NCI-H2029 (cell line): Measurements from ENCODE around the gene MRPL40.
A peak's percentile ranks its signal among the peaks of the same experiment; 100 is the strongest.

Experiments used
- DNase-seq: peaks from one replicate; lab custom pipeline; 2025; lab: John Stamatoyannopoulos, UW

MRPL40 gene

GRCh38 chr22:19432133-19432851, at the start of gene MRPL40:
Gene MRPL40, plus strand, starts transcription at chr22:19432545. Its CDS starts 10 bp downstream, at chr22:19432555.
- peak; percentile 91 for DNase-seq

- no peak for DNase-seq
Measured at GRCh38 chr22:19383292-19383691, 49.1 kb upstream of the MRPL40 start.

GRCh38 chr22:19385221-19385906, 47.0 kb upstream of the MRPL40 start:
- no peak for DNase-seq

- DNase-seq: no peak
Measured at GRCh38 chr22:19386248-19386647, 46.1 kb upstream of the MRPL40 start.

- DNase-seq: no peak
Measured at GRCh38 chr22:19387038-19387437, 45.3 kb upstream of the MRPL40 start.

GRCh38 chr22:19387575-19387974, 44.8 kb upstream of the MRPL40 start:
- no peak for DNase-seq

- no peak for DNase-seq
Measured at GRCh38 chr22:19393704-19394103, 38.6 kb upstream of the MRPL40 start.

GRCh38 chr22:19394274-19395050, 37.9 kb upstream of the MRPL40 start:
- DNase-seq: no peak

GRCh38 chr22:19395276-19395675, 37.1 kb upstream of the MRPL40 start:
- DNase-seq: no peak

- DNase-seq: no peak
Measured at GRCh38 chr22:19396561-19396933, 35.8 kb upstream of the MRPL40 start.

GRCh38 chr22:19396934-19397733, 35.2 kb upstream of the MRPL40 start:
- no peak for DNase-seq

- no peak for DNase-seq
Measured at GRCh38 chr22:19397734-19398104, 34.6 kb upstream of the MRPL40 start.

GRCh38 chr22:19398206-19398605, 34.1 kb upstream of the MRPL40 start:
- no peak for DNase-seq

GRCh38 chr22:19398652-19399051, 33.7 kb upstream of the MRPL40 start:
- no peak for DNase-seq

GRCh38 chr22:19400881-19401280, 31.5 kb upstream of the MRPL40 start:
- DNase-seq: no peak

GRCh38 chr22:19401483-19401882, 30.9 kb upstream of the MRPL40 start:
- DNase-seq: no peak

- no peak for DNase-seq
Measured at GRCh38 chr22:19402642-19403191, 29.6 kb upstream of the MRPL40 start.

GRCh38 chr22:19404676-19405075, 27.7 kb upstream of the MRPL40 start:
- no peak for DNase-seq

- DNase-seq: no peak
Measured at GRCh38 chr22:19405133-19405532, 27.2 kb upstream of the MRPL40 start.

GRCh38 chr22:19405652-19406051, 26.7 kb upstream of the MRPL40 start:
- no peak for DNase-seq

GRCh38 chr22:19406281-19406811, 26.0 kb upstream of the MRPL40 start:
- DNase-seq: no peak

- no peak for DNase-seq
Measured at GRCh38 chr22:19406846-19407245, 25.5 kb upstream of the MRPL40 start.
